H1 (cell line): Measurements from ENCODE around the gene RGS6. TPM values are rescaled to one million over a fixed set of nuclear protein-coding genes. Genes with fewer than 3 reads are reported as not detected.

ENCODE experiments used
- CTCF ChIA-PET: fragments of 300-600 bp; sonication (Branson Sonifier 250); formaldehyde crosslinking; loops from one replicate; lab custom pipeline; 2021; ENCODE audit not compliant: partially characterized antibody; lab: Charles Lee
- POLR2A ChIA-PET: fragments of 300-600 bp; sonication (Branson Sonifier 250); formaldehyde crosslinking; loops from one replicate; lab custom pipeline; 2021; ENCODE audit warnings: inconsistent platforms; ENCODE audit not compliant: partially characterized antibody; lab: Charles Lee
- DNase-seq, 2 experiments: peaks; one replicate each; pipeline versions ENCODE4 v3.0.0 to v3.0.0-alpha.2; 2010 to 2022; ENCODE audit warnings: low spot score in 2 of 2, low read depth in 1 of 2, mixed read lengths in 1 of 2
- FAIRE-seq: peaks from 2 replicates; lab custom pipeline; 2011; peaks lifted over from hg19 to GRCh38; lab: Jason Lieb, UNC
- H2AFZ ChIP-seq: 2 replicates; pipeline ENCODE4 v1.8.1; 2012; ENCODE audit warnings: low read length, inconsistent platforms
- H2AK5ac ChIP-seq: 2 replicates; pipeline ENCODE4 v1.6.1; 2013; ENCODE audit warnings: low read depth, low read length
- H2BK120ac ChIP-seq: replicated peaks from 2 replicates; pipeline ENCODE3; 2013; ENCODE audit warnings: low read depth, low read length, inconsistent platforms
- H2BK12ac ChIP-seq: 2 replicates; pipeline ENCODE4 v1.6.1; 2013; ENCODE audit warnings: low read depth, low read length
- H2BK15ac ChIP-seq: 2 replicates; pipeline ENCODE4 v1.6.1; 2013; ENCODE audit warnings: low read length
- H2BK20ac ChIP-seq: 2 replicates; pipeline ENCODE4 v1.6.1; 2013; ENCODE audit warnings: low read length
- H2BK5ac ChIP-seq: 2 replicates; pipeline ENCODE4 v1.6.1; 2013; ENCODE audit warnings: low read depth, low read length
- H3K14ac ChIP-seq: 2 replicates; pipeline ENCODE4 v1.6.1; 2013; ENCODE audit warnings: inconsistent platforms; ENCODE audit not compliant: insufficient read length
- H3K18ac ChIP-seq: 2 replicates; pipeline ENCODE4 v1.6.1; 2013; ENCODE audit warnings: low read length; ENCODE audit errors: extremely low read depth
- H3K23ac ChIP-seq: 2 replicates; pipeline ENCODE4 v1.6.1; 2013; ENCODE audit warnings: inconsistent platforms; ENCODE audit not compliant: insufficient read length
- H3K23me2 ChIP-seq: 2 replicates; pipeline ENCODE4 v1.6.1; 2013; ENCODE audit warnings: low read depth, low read length
- H3K27ac ChIP-seq: 2 replicates; pipeline ENCODE4 v1.6.1; 2011; ENCODE audit warnings: low read depth, low read length, inconsistent platforms
- H3K27me3 ChIP-seq, 4 experiments: replicated peaks in 1 of 4; 1 replicate in 1 of 4; 2 replicates in 3 of 4; pipeline versions ENCODE4 v1.6.1 to v1.8.1; 2011 to 2013; ENCODE audit warnings: low read length in 3 of 4, mild to moderate bottlenecking in 3 of 4, inconsistent platforms in 2 of 4, mixed read lengths in 2 of 4, moderate library complexity in 1 of 4; ENCODE audit not compliant: control insufficient read depth in 3 of 4, insufficient read depth in 3 of 4; ENCODE audit errors: extremely low read depth in 1 of 4
- H3K36me3 ChIP-seq, 4 experiments: 2 replicates each; pipeline versions ENCODE4 v1.6.1 to v1.8.1; 2011 to 2013; ENCODE audit warnings: mild to moderate bottlenecking in 4 of 4, low read length in 3 of 4, moderate library complexity in 2 of 4, control low read depth in 1 of 4, inconsistent platforms in 1 of 4; ENCODE audit not compliant: insufficient read depth in 4 of 4, control insufficient read depth in 2 of 4
- H3K4ac ChIP-seq: replicated peaks from 2 replicates; pipeline ENCODE3; 2013; ENCODE audit warnings: low read length, low read depth, mixed read lengths, inconsistent platforms; ENCODE audit not compliant: insufficient read length
- H3K4me1 ChIP-seq, 4 experiments: replicated peaks in 1 of 4; 1 replicate in 1 of 4; 2 replicates in 3 of 4; pipeline versions ENCODE4 v1.6.1 to v1.8.1; 2011 to 2013; ENCODE audit warnings: low read length in 3 of 4, inconsistent platforms in 2 of 4, mixed read lengths in 1 of 4; ENCODE audit not compliant: insufficient read depth in 4 of 4, control insufficient read depth in 3 of 4
- H3K4me2 ChIP-seq, 2 experiments: 2 replicates each; pipeline versions ENCODE4 v1.6.1 to v1.8.1; 2011 to 2013; ENCODE audit warnings: low read depth in 2 of 2, low read length in 2 of 2, control low read depth in 1 of 2, inconsistent platforms in 1 of 2, mild to moderate bottlenecking in 1 of 2; ENCODE audit not compliant: insufficient read depth in 1 of 2
- H3K4me3 ChIP-seq, 4 experiments: fragments of 200-600, 300-600 bp in 1 of 4; sonication (generic), shearing (Covaris generic), sonication (Bioruptor Twin) in 1 of 4; 2 replicates each; pipeline versions ENCODE4 v1.5.1 to v1.8.1; 2011 to 2016; ENCODE audit warnings: low read length in 4 of 4, low read depth in 3 of 4, control low read depth in 2 of 4, inconsistent platforms in 2 of 4, mild to moderate bottlenecking in 2 of 4, mixed read lengths in 1 of 4, moderate library complexity in 1 of 4; ENCODE audit not compliant: insufficient read depth in 2 of 4; ENCODE audit errors: extremely low read depth in 1 of 4
- H3K56ac ChIP-seq: replicated peaks from 2 replicates; pipeline ENCODE3; 2013; ENCODE audit warnings: low read depth, mild to moderate bottlenecking, mixed read lengths, low read length, inconsistent platforms; ENCODE audit not compliant: insufficient read length
- H3K79me1 ChIP-seq: 2 replicates; pipeline ENCODE4 v1.6.1; 2013; ENCODE audit warnings: low read depth, low read length, control low read depth
- H3K79me2 ChIP-seq, 2 experiments: 2 replicates each; pipeline versions ENCODE4 v1.6.1 to v1.8.1; 2012 to 2013; ENCODE audit warnings: low read length in 2 of 2, mild to moderate bottlenecking in 2 of 2, inconsistent platforms in 1 of 2; ENCODE audit not compliant: insufficient read depth in 2 of 2, control insufficient read depth in 1 of 2
- H3K9ac ChIP-seq, 4 experiments: replicated peaks in 1 of 4; 1 replicate in 1 of 4; 2 replicates in 3 of 4; pipeline versions ENCODE4 v1.6.1 to v1.8.1; 2011 to 2013; ENCODE audit warnings: low read depth in 3 of 4, low read length in 3 of 4, control low read depth in 2 of 4, mild to moderate bottlenecking in 2 of 4, moderate library complexity in 2 of 4, inconsistent platforms in 1 of 4; ENCODE audit errors: extremely low read depth in 1 of 4
- H3K9me3 ChIP-seq, 2 experiments: 2 replicates each; pipeline versions ENCODE4 v1.6.1 to v1.8.1; 2012 to 2013; ENCODE audit warnings: mild to moderate bottlenecking in 2 of 2, moderate library complexity in 2 of 2, control low read depth in 1 of 2, inconsistent platforms in 1 of 2, low read depth in 1 of 2, low read length in 1 of 2, mixed read lengths in 1 of 2; ENCODE audit not compliant: insufficient read depth in 2 of 2
- H4K20me1 ChIP-seq, 2 experiments: replicated peaks in 1 of 2; 2 replicates each; pipeline versions ENCODE3 to v1.8.1; 2011 to 2013; ENCODE audit warnings: inconsistent platforms in 2 of 2, low read length in 2 of 2, mild to moderate bottlenecking in 1 of 2; ENCODE audit not compliant: insufficient read depth in 2 of 2, control insufficient read depth in 1 of 2
- H4K5ac ChIP-seq: 2 replicates; pipeline ENCODE4 v1.6.1; 2013; ENCODE audit warnings: low read length, low read depth, mixed read lengths, inconsistent platforms; ENCODE audit not compliant: insufficient read length
- H4K8ac ChIP-seq: 2 replicates; pipeline ENCODE4 v1.8.0; 2013; ENCODE audit warnings: mild to moderate bottlenecking, moderate library complexity, low read length, inconsistent platforms; ENCODE audit not compliant: insufficient read depth; ENCODE audit errors: extremely low read depth
- H4K91ac ChIP-seq: replicated peaks from 2 replicates; pipeline ENCODE3; 2013; ENCODE audit warnings: low read length, mixed read lengths, inconsistent platforms; ENCODE audit not compliant: insufficient read length
- NANOG ChIP-seq: IDR thresholded peaks from 2 replicates; pipeline ENCODE4 v1.6.1; 2011; ENCODE audit warnings: low read length, low read depth, mild to moderate bottlenecking, inconsistent platforms; ENCODE audit not compliant: insufficient read depth, poor library complexity, severe bottlenecking
- RXRA ChIP-seq: IDR thresholded peaks from 2 replicates; pipeline ENCODE4 v1.6.1; 2011; ENCODE audit warnings: low read depth, mild to moderate bottlenecking, low read length, moderate library complexity; ENCODE audit not compliant: insufficient read depth
- WGBS, 2 experiments: shearing (Covaris generic) in 1 of 2; methylation state at CpG; one replicate each; pipeline versions ENCODE4 v1.1.6 to v1.1.7; 2013 to 2015; ENCODE audit warnings: low lambda C conversion rate in 2 of 2, mixed read lengths in 2 of 2, inconsistent platforms in 1 of 2, low coverage in 1 of 2, missing lambda C conversion rate in 1 of 2; ENCODE audit not compliant: insufficient replicate concordance in 2 of 2, insufficient coverage in 1 of 2, insufficient read length in 1 of 2; ENCODE audit errors: extremely low coverage in 1 of 2, missing lambda C conversion rate in 1 of 2; 5-methylcytosine and 5-hydroxymethylcytosine counted together
- polyA plus RNA-seq, 7 experiments: library from polyadenylated mRNA; depleted of rRNA in 3 of 7; stranded (reverse) in 5 of 7; unstranded in 2 of 7; fragments of >200 nt in 5 of 7; fragments of 200-250 nt in 2 of 7; gene quantifications; 1 replicate in 5 of 7; 2 replicates in 1 of 7; 4 replicates in 1 of 7; pipeline versions ENCODE4 v1.2.1 to v1.2.3, GENCODE V29; 2011 to 2013; ENCODE audit warnings: missing spikeins in 2 of 7, mixed read lengths in 2 of 7
- total RNA-seq: library from RNA; stranded (reverse); fragmentation: NEBNext Ultra II Directional; extraction: Animal tissue kit (Norgen Biotek cat#: 25700); gene quantifications from 2 replicates; pipeline ENCODE4 v1.2.1, GENCODE V29; 2021

Gene RGS6
- total and polyA plus RNA-seq, 2 of the 8 experiments (the other 6 are each of a cell fraction or from before 2014, with no cell fraction given) = 0.26 to 1.1 TPM

DNA sequence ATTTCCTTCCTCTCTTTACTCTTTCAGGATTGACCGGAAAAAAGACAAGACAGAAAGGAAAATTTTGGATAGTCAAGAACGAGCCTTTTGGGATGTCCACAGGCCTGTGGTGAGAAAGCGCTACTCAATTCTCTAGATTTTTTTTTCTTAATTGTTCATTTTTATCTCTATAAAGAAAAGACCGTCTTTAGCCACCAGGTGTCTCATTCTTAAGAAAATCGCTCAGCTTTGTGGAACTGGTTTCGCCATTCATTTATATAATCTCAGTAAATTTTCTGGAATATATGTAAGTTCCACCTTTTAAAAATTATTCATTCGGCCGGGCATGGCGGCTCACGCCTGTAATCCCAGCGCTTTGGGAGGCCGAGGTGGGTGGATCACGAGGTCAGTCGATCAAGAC, 540.6 kb downstream of the RGS6 start:
- no peaks in the 10 kb centered on the region for H3K79me2 ChIP-seq
- no peak overlapping the region for H2BK120ac ChIP-seq
- H4K8ac ChIP-seq = no peak overlapping the region
- no peak overlapping the region for H2BK20ac ChIP-seq
- H3K56ac ChIP-seq = no peak overlapping the region
- H3K23me2 ChIP-seq = no peaks in the 10 kb centered on the region
- no peak overlapping the region for H2AFZ ChIP-seq
- no peak overlapping the region for H3K4ac ChIP-seq
- no peak overlapping the region for H2BK15ac ChIP-seq
- ChIA-PET CTCF (interaction anchor here (0.6 to 3.1 kb wide), 9 partner anchors 10 to 685 kb away, joined by 3 to 15 read pairs (median 3); no protein-coding TSS in a partner anchor), POLR2A (no interaction called here)
- no peaks in the 10 kb centered on the region for H3K9me3 ChIP-seq
- no peak overlapping the region for H3K4me3 ChIP-seq
- no peaks in the 10 kb centered on the region for H3K79me1 ChIP-seq
- no peaks in the 10 kb centered on the region for H4K20me1 ChIP-seq
- 96% methylated on average over 14 of the region's 14 CpGs; no CpG with 5 or more reads in 1 of the 2 experiments for WGBS, 2 experiments
- H4K91ac ChIP-seq = no peak overlapping the region
- TF ChIP-seq NANOG (no peak), RXRA (no peak)
- no peak overlapping the region for H3K27ac ChIP-seq
- H2BK5ac ChIP-seq = no peak overlapping the region
- H3K9ac ChIP-seq = no peak overlapping the region
- no peak overlapping the region for H4K5ac ChIP-seq
- no peak overlapping the region for H2AK5ac ChIP-seq
- H3K4me1 ChIP-seq = no peaks in the 10 kb centered on the region
- no peak overlapping the region for H3K4me2 ChIP-seq
- H3K23ac ChIP-seq = no peak overlapping the region
- H3K14ac ChIP-seq = no peak overlapping the region
- no peak overlapping the region for H2BK12ac ChIP-seq
- FAIRE-seq (no peak), DNase-seq (no peak)
- no peaks in the 10 kb centered on the region for H3K36me3 ChIP-seq
- no peaks in the 10 kb centered on the region for H3K27me3 ChIP-seq
- no peak overlapping the region for H3K18ac ChIP-seq
